ENCODE data around the gene ZNF212. TPM values are rescaled to one million over a fixed set of nuclear protein-coding genes. Genes with fewer than 3 reads are reported as not detected.

Gene ZNF212
- total RNA-seq, 4 donors from 2014 or later, result 4.8 to 8.8 (median 7.4) TPM

- Histone ChIP-seq H3K4me1 (no peaks in the 10 kb centered on the region), H3K27me3 (no peaks in the 10 kb centered on the region), H3K9me3 (no peaks in the 10 kb centered on the region), H3K4me3 (no peak overlapping the region), H3K36me3 (peaks cover 52 to 64% (median 62%) of the 10 kb centered on the region in 4 donors), H3K27ac (replicated peaks in 1 of 4) (no peak overlapping the region)
- DNase-seq (ENCODE audit: extremely low spot score), result no peak
- intact Hi-C loops (cut with DNase I), result no loop called here
- WGBS, result 75% methylated on average over 5 of the region's 5 CpGs
- no peak for TF ChIP-seq EP300 (IDR thresholded peaks at IDR 0.05)
- no peak for TF ChIP-seq POLR2AphosphoS5 (IDR thresholded peaks at IDR 0.05)
- no peak for TF ChIP-seq POLR2A (IDR thresholded peaks at IDR 0.05; ENCODE audit: low read depth)
- TF ChIP-seq CTCF (IDR thresholded peaks at IDR 0.05), result no peak
These were observed 15.7 kb downstream of the ZNF212 start for GRCh38 chr7:149255174-149255573.

- no peak for TF ChIP-seq EP300 (IDR thresholded peaks at IDR 0.05)
- no peak overlapping the region for H3K27ac ChIP-seq (replicated peaks in 1 of 4)
- no peak overlapping the region for H3K4me3 ChIP-seq
- DNase-seq (ENCODE audit: extremely low spot score), result no peak
- peaks cover 3 to 8% (median 6%) of the 10 kb centered on the region in 4 donors for H3K4me1 ChIP-seq
- no peaks in the 10 kb centered on the region for H3K9me3 ChIP-seq
- peaks cover 38 to 50% (median 49%) of the 10 kb centered on the region in 4 donors for H3K36me3 ChIP-seq
- no peaks in the 10 kb centered on the region for H3K27me3 ChIP-seq
- intact Hi-C loops (cut with DNase I), result no loop called here
- 90% methylated on average over 4 of the region's 4 CpGs for WGBS
These were observed 17.1 kb downstream of the ZNF212 start for GRCh38 chr7:149256568-149256967.

GRCh38 chr7:149257146-149257545, 17.7 kb downstream of the ZNF212 start:
- 97% methylated on average over 2 of the region's 2 CpGs for WGBS
- H3K4me3 ChIP-seq, result no peak overlapping the region
- no peaks in the 10 kb centered on the region for H3K27me3 ChIP-seq
- H3K9me3 ChIP-seq, result no peaks in the 10 kb centered on the region
- intact Hi-C loops (cut with DNase I), result no loop called here
- no peak for TF ChIP-seq CTCF (IDR thresholded peaks at IDR 0.05)
- no peak for TF ChIP-seq POLR2A (IDR thresholded peaks at IDR 0.05; ENCODE audit: low read depth)
- TF ChIP-seq POLR2AphosphoS5 (IDR thresholded peaks at IDR 0.05), result no peak
- no peak for TF ChIP-seq EP300 (IDR thresholded peaks at IDR 0.05)
- H3K27ac ChIP-seq (replicated peaks in 1 of 4), result no peak overlapping the region
- no peak for DNase-seq (ENCODE audit: extremely low spot score)
- H3K4me1 ChIP-seq, result peaks cover 3 to 10% (median 7%) of the 10 kb centered on the region in 4 donors
- peaks cover 33 to 45% (median 43%) of the 10 kb centered on the region in 4 donors for H3K36me3 ChIP-seq

GRCh38 chr7:149261316-149261828, 21.9 kb downstream of the ZNF212 start:
- Histone ChIP-seq H3K9me3 (no peaks in the 10 kb centered on the region), H3K27ac (replicated peaks in 1 of 4) (peak overlapping the region; percentile 86 to 97 (median 93)), H3K36me3 (peaks cover 5 to 26% (median 12%) of the 10 kb centered on the region in 4 donors), H3K27me3 (no peaks in the 10 kb centered on the region), H3K4me3 (peak overlapping the region; percentile 64 to 75 (median 70)), H3K4me1 (peaks cover 10 to 31% (median 29%) of the 10 kb centered on the region in 4 donors)
- 6% methylated on average over 16 of the region's 16 CpGs for whole genome bisulfite sequencing
- no peak for DNase-seq (ENCODE audit: extremely low spot score)
- TF ChIP-seq POLR2AphosphoS5 (IDR thresholded peaks at IDR 0.05) (no peak), CTCF (IDR thresholded peaks at IDR 0.05) (no peak), POLR2A (IDR thresholded peaks at IDR 0.05; ENCODE audit: low read depth) (no peak), EP300 (IDR thresholded peaks at IDR 0.05) (no peak)
- intact Hi-C loops (cut with DNase I), result no loop called here

GRCh38 chr7:149261829-149262617, 22.6 kb downstream of the ZNF212 start, which contains the start of gene ZNF783:
TSS of gene ZNF783 (plus strand) at chr7:149262196. CDS start at chr7:149262334, 138 bp downstream.
- peaks cover 10 to 31% (median 29%) of the 10 kb centered on the region in 4 donors for H3K4me1 ChIP-seq
- peak within 1 kb of the TSS; percentile 86 to 97 (median 93) for H3K27ac ChIP-seq (replicated peaks in 1 of 4)
- peaks cover 11 to 30% (median 16%) of the 10 kb centered on the region in 4 donors for H3K36me3 ChIP-seq
- TF ChIP-seq POLR2A (IDR thresholded peaks at IDR 0.05; ENCODE audit: low read depth), result no peak
- TF ChIP-seq CTCF (IDR thresholded peaks at IDR 0.05), result peak; percentile 88 to 90 (median 88)
- peak; percentile 41 to 74 for TF ChIP-seq POLR2AphosphoS5 (IDR thresholded peaks at IDR 0.05)
- TF ChIP-seq EP300 (IDR thresholded peaks at IDR 0.05), result no peak
- intact Hi-C loops (cut with DNase I), result no loop called here
- H3K9me3 ChIP-seq, result no peaks in the 10 kb centered on the region
- H3K27me3 ChIP-seq, result no peaks in the 10 kb centered on the region
- 7% methylated on average over 3 of the region's 115 CpGs for WGBS
- peak within 1 kb of the TSS; percentile 64 to 75 (median 70) for H3K4me3 ChIP-seq
- peak; percentile 94 for DNase-seq (ENCODE audit: extremely low spot score)
